Sigmoid colon (tissue), 4 donors: ENCODE measurements around the gene ARCN1.

Experiments used
- CTCF ChIP-seq, 4 experiments: fragments of 450-650 bp in 3 of 4; fragments of 200-600 bp in 1 of 4; IDR thresholded peaks; one replicate each; pipeline ENCODE4 v1.5.1; 2016 to 2019; ENCODE audit warnings: antibody characterized with exemption in 4 of 4, mild to moderate bottlenecking in 3 of 4, moderate library complexity in 2 of 4
- EP300 ChIP-seq, 4 donors: sonication (generic); formaldehyde crosslinking; IDR thresholded peaks; one replicate each; pipeline ENCODE4 v1.6.1; 2017; ENCODE audit warnings: antibody characterized with exemption in 4 of 4
- POLR2A ChIP-seq, 2 donors: fragments of 450-650 bp; IDR thresholded peaks; one replicate each; pipeline ENCODE4 v1.6.1; 2016; ENCODE audit warnings: antibody characterized with exemption in 2 of 2, mild to moderate bottlenecking in 2 of 2, moderate library complexity in 2 of 2
- POLR2AphosphoS5 ChIP-seq, 4 donors: sonication (generic); formaldehyde crosslinking; IDR thresholded peaks; one replicate each; pipeline ENCODE4 v1.6.1; 2017; ENCODE audit warnings: antibody characterized with exemption in 4 of 4

GRCh38 chr11:118618115-118618990 is 46.1 kb downstream of the ARCN1 start:
- TF ChIP-seq CTCF (IDR thresholded peaks at IDR 0.05), result no peak
- TF ChIP-seq POLR2A (IDR thresholded peaks at IDR 0.05), result no peak
- TF ChIP-seq POLR2AphosphoS5 (IDR thresholded peaks at IDR 0.05), result peak in 3 of 4 donors; percentile 16 to 41 (median 20)
- TF ChIP-seq EP300 (IDR thresholded peaks at IDR 0.05), result no peak
